HG02623 (cell line): ENCODE measurements around the gene GPR22.

Experiments used
- ATAC-seq: cut with Tn5 transposase; IDR thresholded peaks from one replicate; pipeline ENCODE4 v1.9.1; 2021; ENCODE audit warnings: moderate library complexity; ENCODE audit not compliant: unreplicated experiment

The GPR22 gene, protein sequence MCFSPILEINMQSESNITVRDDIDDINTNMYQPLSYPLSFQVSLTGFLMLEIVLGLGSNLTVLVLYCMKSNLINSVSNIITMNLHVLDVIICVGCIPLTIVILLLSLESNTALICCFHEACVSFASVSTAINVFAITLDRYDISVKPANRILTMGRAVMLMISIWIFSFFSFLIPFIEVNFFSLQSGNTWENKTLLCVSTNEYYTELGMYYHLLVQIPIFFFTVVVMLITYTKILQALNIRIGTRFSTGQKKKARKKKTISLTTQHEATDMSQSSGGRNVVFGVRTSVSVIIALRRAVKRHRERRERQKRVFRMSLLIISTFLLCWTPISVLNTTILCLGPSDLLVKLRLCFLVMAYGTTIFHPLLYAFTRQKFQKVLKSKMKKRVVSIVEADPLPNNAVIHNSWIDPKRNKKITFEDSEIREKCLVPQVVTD

DNA sequence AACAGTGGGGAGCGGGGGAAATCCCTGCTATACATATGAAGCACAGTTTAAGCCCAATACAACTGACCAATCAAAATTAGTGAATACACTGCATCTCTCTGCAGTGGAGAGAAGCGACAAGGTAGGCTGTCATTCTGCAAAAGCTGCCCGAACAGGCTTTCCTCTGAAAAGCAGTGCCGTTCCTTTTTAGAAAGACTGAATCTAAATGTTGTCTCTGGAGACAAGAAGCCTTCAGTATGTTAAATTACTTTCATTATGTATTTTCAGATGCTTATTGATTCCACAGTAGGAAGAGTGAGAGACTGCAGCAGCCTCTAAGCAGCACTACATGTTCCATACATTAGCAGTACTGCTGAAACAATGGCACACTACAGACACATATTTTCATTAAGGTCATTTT lies at the start of gene GPR22:
Gene GPR22 (plus strand): TSS at position 129 of the 400 bp plus-strand sequence. CDS start 4,004 bp downstream, outside the sequence.
- ATAC-seq = no peak

DNA sequence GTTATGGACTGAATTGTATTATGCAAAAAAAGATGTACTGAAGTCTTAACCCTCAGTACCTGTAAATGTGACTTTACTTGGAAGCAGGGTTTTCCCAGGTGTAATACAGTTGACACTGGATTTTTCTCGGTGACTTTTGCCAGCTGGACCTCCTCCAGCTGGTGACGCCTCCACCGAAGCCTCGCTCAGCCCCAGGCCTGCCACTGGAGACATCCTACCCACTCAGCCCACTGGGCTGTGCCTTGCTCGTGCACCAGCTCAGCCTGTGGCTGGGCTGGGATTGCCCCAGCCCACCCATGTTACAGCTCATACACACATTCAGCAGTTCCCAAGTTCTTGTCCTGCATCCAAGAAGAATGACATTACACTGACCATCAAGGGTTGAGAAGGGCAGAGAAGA lies 42.4 kb upstream of the GPR22 start:
- ATAC-seq = no peak

DNA sequence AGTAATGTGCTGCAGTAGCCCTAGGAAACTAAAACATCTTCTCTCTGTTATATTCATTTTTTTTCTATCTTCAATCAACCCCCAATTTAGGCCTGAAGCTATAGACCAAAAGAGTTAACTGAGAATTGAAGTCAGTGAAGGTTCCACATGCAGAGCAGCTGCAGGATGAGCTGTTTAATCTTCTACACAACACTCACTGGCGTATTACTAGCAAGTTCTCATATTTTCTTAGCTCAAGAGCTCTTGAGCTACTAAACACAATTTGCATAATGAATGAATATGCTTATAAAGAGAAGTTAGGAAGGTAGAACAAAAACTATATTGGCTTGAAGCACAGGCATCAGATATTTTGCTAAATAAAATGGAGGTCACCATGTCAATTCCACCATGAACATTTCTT lies 41.2 kb upstream of the GPR22 start:
- no peak for ATAC-seq

DNA sequence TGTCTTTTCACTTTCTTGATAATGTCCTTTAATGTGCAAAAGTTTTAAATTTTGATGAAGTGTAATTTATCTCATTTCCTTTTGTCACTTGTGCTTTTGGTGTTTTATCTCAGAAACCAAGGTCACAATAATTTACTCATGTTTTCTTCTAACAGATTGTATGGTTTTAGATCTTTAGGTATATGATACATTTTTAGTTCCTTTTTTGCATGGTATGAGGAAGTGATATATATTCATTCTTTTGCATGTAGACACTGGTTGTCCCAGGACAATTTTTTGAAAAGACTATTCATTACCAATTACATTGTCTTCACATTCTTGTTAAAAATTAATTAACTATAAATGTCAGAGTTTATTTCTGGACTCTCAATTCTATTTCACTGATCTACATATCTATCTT lies 39.8 kb upstream of the GPR22 start:
- no peak for ATAC-seq

DNA sequence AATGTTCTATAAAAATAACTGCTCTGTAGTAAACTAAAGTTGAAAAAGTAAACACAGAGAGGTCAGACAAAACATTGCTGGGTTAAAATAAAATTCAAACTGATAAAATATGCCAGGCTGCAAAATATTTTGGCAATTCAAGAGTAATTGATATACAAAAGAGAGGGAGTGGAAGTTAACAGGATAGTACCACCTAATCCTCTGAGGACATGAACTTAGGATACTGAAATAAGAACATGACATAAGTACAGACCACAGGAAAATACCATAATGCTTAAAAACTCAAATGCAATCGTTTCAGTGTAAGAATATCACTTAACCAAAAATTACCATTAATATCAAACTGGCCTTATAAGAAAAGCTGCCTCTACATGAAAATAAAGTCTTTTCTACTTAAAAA lies 37.6 kb upstream of the GPR22 start:
- no peak for ATAC-seq

DNA sequence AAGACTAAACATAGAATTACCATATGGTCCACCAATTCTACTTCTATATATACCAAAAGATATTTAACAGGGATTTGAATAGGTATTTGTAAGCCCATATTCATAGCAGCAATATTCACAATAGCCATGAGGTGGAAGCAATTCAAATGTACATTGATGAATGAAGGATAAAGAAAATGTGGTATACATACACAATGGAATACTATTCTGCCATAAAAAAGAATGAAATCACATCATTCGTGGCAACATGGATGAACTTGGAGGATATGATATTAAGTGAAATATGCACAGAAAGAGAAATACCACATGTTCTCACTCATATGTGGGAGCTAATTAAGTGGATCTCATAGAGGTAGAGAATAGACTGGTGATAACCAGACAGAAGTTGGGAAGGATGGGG lies 34.1 kb upstream of the GPR22 start:
- no peak for ATAC-seq

DNA sequence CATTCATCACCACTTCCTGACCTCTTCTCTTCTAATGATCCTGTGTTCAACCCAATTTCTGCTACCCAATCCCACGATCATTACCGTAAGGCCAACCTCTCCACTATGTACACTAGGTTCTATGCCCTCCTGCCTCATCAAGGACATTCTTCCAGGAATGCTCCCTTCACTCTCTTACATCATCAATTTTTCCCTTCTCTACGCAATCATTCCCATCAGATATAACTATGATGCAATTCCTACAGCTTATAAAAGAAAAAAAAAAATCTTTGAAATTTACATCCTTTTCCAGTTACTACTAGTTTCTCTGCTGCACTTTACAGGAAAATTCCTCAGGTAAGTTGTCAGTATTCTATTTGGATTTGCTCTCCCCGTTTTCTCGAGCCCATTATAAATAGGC lies 30.8 kb upstream of the GPR22 start:
- no peak for ATAC-seq

DNA sequence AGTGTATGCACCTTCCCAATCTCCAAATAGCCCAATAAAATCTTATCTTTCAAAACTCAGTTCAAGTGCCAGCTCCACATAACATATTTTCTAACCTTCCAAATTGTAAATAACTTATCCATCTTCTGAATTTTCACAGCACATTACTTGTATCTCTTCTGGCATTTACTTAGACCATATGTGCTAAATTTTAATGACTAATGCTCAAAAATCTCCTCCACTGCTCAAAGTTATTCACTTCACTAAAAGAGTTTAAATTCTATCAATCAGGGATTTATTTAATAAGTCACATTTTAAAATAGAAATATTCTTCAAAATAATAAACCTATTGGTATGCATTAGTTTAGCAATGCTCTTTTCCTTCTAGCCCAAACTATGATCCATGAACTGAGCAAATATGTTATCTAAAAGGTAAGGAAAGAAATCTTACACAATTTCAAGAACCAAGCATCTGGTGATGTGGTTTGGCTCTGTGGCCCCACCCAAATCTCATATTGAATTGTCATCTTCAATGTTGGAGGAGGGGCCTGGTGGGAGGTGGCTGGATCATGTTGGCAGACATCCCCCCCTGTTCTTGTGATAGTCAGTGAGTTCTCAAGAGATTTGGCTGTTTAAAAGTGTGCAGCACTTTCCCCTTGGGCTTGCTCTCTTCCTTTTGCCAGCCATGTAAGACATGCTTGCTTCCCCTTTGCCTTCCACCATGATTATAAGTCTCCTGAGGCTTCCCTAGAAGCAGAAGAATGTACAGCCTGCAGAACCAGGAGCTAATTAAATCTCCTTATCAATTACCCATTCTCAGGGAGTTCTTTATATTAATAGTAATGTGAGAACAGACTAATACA lies 28.1 kb upstream of the GPR22 start:
- no peak for ATAC-seq

DNA sequence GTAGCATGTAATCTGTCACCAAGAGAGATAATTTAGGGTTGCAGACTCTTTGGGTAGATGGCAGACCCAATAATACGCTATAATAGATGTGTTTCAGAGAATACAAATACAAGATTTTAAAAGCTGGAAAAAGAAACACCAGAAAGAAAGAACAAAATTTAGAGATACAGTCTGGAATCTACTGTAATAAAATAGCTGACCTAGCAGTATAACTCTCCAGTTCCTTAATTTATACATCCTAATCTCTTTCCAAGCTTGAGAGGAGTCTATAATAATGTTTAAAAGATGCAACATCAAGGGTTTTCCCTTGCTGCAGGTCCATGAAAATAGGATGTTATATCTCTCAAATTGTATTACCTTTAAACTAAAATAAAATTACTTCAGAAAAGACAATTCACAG lies 27.2 kb upstream of the GPR22 start:
- no peak for ATAC-seq

DNA sequence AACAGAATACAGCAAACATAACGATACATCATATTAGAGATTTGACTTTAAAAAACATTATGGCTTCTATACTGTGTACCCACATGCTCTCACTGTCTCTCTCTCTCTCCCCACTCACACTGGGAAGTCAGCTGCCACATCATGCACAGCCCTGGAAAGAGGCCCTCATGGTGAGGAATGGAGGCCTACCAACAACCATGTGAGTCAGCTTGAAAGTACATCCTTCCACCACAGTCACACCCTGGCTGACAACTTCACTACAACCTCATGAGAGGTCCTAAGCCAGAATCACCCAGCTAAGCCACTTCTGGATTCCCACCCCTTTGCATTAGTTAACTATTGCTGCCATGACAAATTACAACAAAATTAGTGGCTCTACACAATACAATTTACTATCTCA lies 23.3 kb upstream of the GPR22 start:
- no peak for ATAC-seq

DNA sequence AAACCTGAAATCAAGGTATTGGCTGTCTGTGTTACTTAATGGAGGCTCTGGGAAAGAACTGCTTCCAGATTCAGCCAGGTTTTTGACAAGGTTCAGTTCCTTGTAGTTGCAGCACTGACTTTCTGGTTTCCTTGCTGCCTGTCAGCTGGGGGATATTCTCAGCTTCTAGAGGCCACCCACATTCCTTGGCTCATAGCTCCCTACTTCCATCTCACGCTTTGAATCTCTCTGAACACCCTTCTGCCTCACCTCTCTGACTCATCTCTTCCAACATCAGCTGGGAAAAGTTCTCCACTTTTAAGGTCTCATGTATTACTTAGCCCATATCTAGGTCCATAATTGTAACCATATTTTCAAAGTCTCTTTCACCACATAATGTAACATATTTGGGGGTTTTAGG lies 22.9 kb upstream of the GPR22 start:
- no peak for ATAC-seq

DNA sequence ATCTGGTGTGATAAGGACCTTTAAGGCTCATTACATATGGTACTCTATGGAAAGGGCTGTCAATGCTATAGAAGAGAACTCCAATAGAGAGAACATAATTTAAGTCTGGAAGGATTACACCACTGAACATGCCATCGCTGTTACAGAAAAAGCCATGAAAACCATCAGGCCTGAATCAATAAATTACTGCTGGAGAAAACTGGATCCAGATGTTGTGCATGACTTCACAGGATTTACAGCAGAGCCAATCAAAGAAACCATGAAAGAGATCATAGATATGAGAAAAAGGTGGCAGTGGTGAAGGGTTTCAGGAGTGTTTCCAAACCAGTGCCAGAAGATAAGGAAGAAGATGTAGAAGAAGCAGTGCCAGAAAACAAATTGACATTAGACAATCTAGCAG lies 18.9 kb upstream of the GPR22 start:
- no peak for ATAC-seq

DNA sequence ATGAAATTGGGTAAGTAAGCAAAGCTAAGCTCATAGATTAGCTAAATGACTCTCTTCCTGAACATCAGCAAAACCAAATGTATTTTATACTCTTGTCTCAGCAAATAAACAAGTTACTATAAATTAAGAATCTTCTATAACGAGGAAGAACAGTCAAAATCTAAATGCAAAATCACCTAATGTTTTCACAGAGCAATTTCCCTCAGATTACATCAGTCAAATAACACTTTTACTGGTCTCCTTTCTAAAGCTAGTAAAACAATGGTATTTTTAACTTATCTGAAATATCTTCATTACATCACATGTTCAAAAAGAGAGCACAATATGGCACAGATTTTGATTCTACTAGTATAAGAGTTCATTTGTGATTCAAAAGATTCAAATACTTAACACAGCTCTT lies 16.5 kb upstream of the GPR22 start:
- no peak for ATAC-seq

DNA sequence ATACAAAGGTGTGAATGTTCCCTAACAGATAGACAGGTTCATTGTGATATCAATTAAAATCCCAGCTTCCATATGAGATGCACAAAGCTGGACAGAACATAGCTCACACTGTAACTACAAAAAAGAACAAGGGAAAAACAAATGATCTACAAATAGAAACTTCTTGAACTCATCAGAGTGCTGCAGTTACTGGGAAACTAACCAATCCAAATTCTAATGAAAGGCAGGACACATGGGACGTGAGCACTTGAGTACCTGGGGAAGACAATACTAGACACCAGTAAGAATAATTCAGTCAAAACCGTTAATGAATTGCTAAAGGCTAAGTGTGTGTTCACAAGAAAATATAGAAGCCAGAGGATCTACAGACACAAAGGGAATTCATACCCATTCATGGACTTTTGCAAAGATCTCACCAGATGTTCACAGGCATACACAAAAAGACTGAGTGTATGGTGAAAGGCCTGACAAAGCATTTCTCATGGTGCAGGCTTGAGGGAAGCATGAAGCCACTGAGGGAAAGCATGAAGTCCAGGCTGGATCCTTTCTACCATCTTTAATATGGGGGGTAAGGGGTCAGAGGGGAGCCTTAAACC lies 7.8 kb upstream of the GPR22 start:
- no peak for ATAC-seq

DNA sequence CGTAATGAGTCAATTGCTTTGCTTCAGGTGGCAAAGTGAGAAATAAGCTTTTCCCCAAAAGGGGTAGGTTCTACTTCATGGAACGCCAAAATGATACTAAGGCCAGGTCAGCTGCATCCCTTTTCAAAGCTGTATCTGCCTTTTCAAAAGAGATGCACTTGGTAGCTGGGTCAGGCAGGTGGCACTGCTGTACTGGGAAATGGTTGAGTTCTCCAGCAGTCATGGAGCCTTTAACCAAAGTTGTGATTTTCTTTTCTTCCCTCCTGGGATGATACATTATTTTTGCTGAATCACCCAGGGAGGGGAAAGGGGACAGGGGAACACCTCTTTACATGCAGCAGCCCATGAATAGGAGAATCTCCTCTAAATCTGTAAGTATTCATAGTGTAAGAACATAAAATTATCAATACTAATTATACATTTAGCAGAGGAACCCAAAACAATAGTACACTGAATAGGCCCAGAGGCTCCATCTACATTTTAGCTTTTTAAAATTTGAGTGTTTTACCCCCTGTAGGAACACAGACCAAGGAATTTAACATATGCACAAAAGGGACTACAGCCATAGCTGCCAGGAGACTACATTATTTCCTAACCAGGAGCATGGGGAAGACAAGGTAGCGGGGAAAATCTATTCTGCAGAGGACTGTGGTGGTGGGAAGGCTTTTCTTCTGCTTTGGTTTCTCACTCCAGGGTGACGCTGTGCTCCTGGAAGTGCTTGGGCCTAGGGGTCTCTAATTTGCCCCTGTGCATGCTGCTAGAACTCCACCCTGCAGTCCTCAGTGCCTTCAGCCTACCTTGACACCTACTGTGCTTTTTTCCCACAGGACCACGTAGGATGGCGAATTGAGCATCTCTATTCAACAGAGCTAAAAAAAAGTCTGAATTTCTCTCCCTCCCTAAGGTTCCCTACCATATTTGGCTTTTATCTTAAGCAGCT lies 6.4 kb upstream of the GPR22 start:
- ATAC-seq = no peak

DNA sequence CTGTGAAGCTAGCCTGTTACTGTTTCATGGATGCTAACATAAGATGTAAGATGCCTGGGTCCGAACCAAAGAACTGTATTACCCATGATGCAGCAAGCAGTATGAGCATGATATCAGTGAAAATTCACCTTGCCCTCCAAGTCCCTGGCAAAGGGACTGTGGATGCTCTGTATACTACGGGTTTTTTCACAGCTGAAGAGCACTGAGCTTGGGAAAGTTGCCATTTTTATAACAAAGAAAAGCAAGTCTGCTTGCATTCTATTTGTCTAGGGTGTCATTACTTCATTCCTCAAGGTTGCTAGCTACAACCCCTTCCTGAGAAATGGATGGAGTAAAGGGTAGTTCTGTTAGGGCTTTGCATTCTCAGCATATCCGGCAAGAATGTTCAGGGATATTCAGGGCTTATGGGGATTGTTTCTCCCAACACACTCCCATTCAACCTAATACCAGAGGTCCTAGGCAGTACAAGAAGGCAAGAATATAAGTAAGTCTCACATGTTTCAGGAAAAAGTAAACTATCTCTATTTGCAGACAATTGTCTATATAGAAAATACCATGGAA lies 5.1 kb upstream of the GPR22 start:
- ATAC-seq = no peak

DNA sequence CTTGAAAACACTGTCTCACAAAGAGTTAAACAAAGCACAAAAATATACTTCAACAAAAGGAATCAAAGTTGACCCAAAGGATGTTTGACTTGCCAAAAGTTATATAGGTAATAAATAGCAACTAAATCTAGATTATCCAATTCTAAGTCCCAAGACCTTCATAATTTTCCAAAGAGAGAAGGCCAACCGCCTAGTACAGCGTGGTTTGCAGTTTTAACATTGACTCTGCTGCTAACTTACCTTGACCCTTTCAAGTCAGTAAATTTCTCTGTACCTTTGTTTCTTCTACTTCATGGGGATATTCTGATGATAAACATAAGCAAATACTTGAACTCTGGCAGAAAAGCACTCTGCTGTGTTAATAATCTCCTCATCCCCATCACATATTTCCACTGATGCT lies 1.9 kb upstream of the GPR22 start:
- no peak for ATAC-seq

DNA sequence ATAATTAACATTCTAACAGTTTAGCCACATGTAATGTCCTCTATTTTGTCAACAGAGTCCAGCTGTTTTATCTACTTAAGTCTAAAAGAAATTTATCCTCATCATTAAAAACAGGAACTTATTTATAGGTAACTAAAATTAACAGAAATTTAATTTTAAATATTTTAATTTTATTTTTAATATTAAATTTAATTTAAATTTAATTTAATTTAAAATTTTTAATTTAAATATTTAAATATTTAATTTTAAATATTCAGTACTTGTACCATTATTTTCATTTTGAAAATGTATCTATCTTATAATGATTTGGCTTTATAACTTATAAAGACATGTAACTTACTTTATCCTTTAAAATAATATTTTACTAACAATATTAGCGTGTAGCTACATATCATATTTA lies 1.0 kb upstream of the GPR22 start:
- ATAC-seq = no peak

DNA sequence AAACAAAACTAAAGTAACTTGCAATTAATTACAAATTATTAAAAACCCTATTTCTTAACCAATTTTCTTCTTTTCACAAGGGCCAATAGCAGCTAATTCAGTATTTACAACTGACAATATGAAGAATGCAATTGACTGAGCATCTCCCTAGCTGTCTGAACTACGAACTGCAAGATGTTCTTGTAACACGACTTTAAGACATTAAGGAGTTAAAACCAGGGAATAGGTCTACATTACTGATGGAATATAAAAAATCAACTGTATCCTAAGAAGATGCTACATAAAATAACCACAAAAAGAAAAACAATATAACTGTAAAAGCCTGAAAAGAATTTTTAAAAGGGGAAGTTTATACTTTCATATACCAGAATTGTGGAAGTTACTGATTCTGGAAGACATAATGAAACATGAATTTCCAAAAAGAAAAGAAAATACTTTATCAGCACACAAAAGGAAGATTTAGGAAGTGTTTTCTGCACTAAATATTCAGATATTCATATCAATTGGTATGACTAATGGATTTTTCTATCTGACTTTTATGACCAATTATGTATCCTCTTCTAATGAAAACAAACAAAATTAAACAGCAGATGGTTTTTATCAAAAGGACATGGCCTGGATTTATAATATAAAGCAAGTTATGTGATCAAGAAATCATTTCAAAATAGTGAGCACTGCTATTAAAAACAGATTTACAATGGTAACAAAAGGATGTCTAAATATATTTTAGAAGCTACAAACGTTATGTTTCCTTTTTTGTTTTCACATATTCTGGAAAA lies 1.6 kb downstream of the GPR22 start:
- ATAC-seq = no peak

DNA sequence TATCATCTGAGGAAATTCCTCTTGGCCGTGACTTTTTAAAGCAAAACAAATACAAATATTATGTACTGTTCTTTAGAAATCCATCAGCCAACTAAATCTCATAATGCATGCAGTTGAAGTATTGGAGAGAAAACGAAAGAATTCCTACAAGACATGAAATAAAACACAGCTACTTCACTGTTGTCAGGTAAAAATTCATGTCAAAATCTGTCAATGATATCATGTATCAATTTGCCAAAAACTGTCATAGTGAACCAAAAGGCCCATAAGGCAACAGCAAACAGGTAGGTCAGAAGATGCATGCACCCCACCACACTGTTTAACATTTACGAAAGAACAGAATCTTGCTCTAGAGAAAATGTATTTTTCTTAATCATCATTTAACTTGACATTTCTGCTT lies 2.3 kb downstream of the GPR22 start:
- no peak for ATAC-seq
